Neuronal stem cell (in vitro differentiated cells): ENCODE data around the gene UGT1A9.
A peak's percentile ranks its signal among the peaks of the same experiment; 100 is the strongest.

ENCODE experiments used
- DNase-seq: peaks from one replicate; pipeline ENCODE4 v3.0.0-alpha.2; 2013; ENCODE audit warnings: low spot score
- H2AFZ ChIP-seq: one replicate; pipeline ENCODE4 v1.6.1; 2013; ENCODE audit warnings: mild to moderate bottlenecking, low read length, inconsistent platforms
- H2AK5ac ChIP-seq: 2 replicates; pipeline ENCODE4 v1.6.1; 2013; ENCODE audit warnings: low read depth, mild to moderate bottlenecking, inconsistent platforms, low read length, moderate library complexity, mixed read lengths
- H2BK120ac ChIP-seq: 2 replicates; pipeline ENCODE4 v1.6.1; 2013; ENCODE audit warnings: low read depth, mild to moderate bottlenecking, inconsistent platforms, low read length, moderate library complexity, mixed read lengths
- H2BK12ac ChIP-seq: one replicate; pipeline ENCODE4 v1.6.1; 2013; ENCODE audit warnings: low read length, inconsistent platforms
- H2BK15ac ChIP-seq: 2 replicates; pipeline ENCODE4 v1.6.1; 2013; ENCODE audit warnings: mild to moderate bottlenecking, low read length, inconsistent platforms, mixed read lengths
- H2BK5ac ChIP-seq: one replicate; pipeline ENCODE4 v1.6.1; 2013; ENCODE audit warnings: inconsistent platforms, mild to moderate bottlenecking, low read length, moderate library complexity
- H3K14ac ChIP-seq: one replicate; pipeline ENCODE4 v1.6.1; 2013; ENCODE audit warnings: low read length, inconsistent platforms
- H3K18ac ChIP-seq: 2 replicates; pipeline ENCODE4 v1.6.1; 2013; ENCODE audit warnings: low read length, inconsistent platforms
- H3K23ac ChIP-seq: 2 replicates; pipeline ENCODE4 v1.6.1; 2013; ENCODE audit warnings: low read depth, mild to moderate bottlenecking, mixed read lengths, low read length, inconsistent platforms; ENCODE audit not compliant: poor library complexity
- H3K27ac ChIP-seq: replicated peaks from 3 replicates; pipeline ENCODE4 v1.5.1; 2013; ENCODE audit warnings: low read length, inconsistent platforms
- H3K27me3 ChIP-seq, 3 experiments: 2 replicates each; pipeline ENCODE4 v1.6.1; 2013; ENCODE audit warnings: low read length in 3 of 3, mild to moderate bottlenecking in 2 of 3, inconsistent platforms in 1 of 3, low read depth in 1 of 3, mixed read lengths in 1 of 3, moderate library complexity in 1 of 3; ENCODE audit not compliant: control insufficient read depth in 3 of 3, insufficient read depth in 3 of 3
- H3K36me3 ChIP-seq, 2 donors: replicated peaks in 1 of 2; 2 replicates each; pipeline ENCODE4 v1.6.1; 2013; ENCODE audit warnings: low read length in 2 of 2; ENCODE audit not compliant: control insufficient read depth in 2 of 2, insufficient read depth in 2 of 2
- H3K4ac ChIP-seq: 2 replicates; pipeline ENCODE4 v1.6.1; 2013; ENCODE audit warnings: inconsistent platforms, mild to moderate bottlenecking, low read length, moderate library complexity
- H3K4me1 ChIP-seq, 2 donors: 1 replicate in 1 of 2; 2 replicates in 1 of 2; pipeline ENCODE4 v1.6.1; 2013; ENCODE audit warnings: low read length in 2 of 2, low read depth in 1 of 2; ENCODE audit not compliant: control insufficient read depth in 2 of 2, insufficient read depth in 1 of 2
- H3K4me2 ChIP-seq: one replicate; pipeline ENCODE4 v1.6.1; 2013; ENCODE audit warnings: mild to moderate bottlenecking, low read length, inconsistent platforms; ENCODE audit not compliant: insufficient read depth, poor library complexity, severe bottlenecking
- H3K4me3 ChIP-seq, 2 donors: 2 replicates each; pipeline ENCODE4 v1.5.1; 2013; ENCODE audit warnings: low read length in 2 of 2, mild to moderate bottlenecking in 2 of 2, inconsistent platforms in 1 of 2, moderate library complexity in 1 of 2
- H3K79me1 ChIP-seq: one replicate; pipeline ENCODE4 v1.6.1; 2013; ENCODE audit warnings: low read depth, mild to moderate bottlenecking, inconsistent platforms, low read length, moderate library complexity
- H3K9ac ChIP-seq: one replicate; pipeline ENCODE4 v1.6.1; 2013; ENCODE audit warnings: mild to moderate bottlenecking, low read depth, low read length, inconsistent platforms; ENCODE audit not compliant: poor library complexity
- H3K9me3 ChIP-seq, 2 donors: replicated peaks in 1 of 2; 2 replicates each; pipeline versions ENCODE3 to v1.6.1; 2013; ENCODE audit warnings: low read length in 2 of 2, mild to moderate bottlenecking in 2 of 2, inconsistent platforms in 1 of 2, low read depth in 1 of 2, mixed read lengths in 1 of 2, moderate library complexity in 1 of 2; ENCODE audit not compliant: control insufficient read depth in 2 of 2, insufficient read depth in 1 of 2
- H4K8ac ChIP-seq: one replicate; pipeline ENCODE4 v1.6.1; 2013; ENCODE audit warnings: low read depth, mild to moderate bottlenecking, inconsistent platforms, low read length, moderate library complexity
- H4K91ac ChIP-seq: one replicate; pipeline ENCODE4 v1.6.1; 2013; ENCODE audit warnings: low read length, low read depth, mild to moderate bottlenecking, inconsistent platforms; ENCODE audit not compliant: poor library complexity
- WGBS, 2 donors: extraction: QIAGEN DNeasy Blood & Tissue Kit; methylation state at CpG; one replicate each; pipeline ENCODE4 v1.1.7; 2013; ENCODE audit warnings: missing lambda C conversion rate in 2 of 2, mixed read lengths in 1 of 2; ENCODE audit not compliant: insufficient read length in 2 of 2, insufficient replicate concordance in 1 of 2; ENCODE audit errors: extremely low coverage in 2 of 2; 5-methylcytosine and 5-hydroxymethylcytosine counted together

UGT1A9 gene

DNA sequence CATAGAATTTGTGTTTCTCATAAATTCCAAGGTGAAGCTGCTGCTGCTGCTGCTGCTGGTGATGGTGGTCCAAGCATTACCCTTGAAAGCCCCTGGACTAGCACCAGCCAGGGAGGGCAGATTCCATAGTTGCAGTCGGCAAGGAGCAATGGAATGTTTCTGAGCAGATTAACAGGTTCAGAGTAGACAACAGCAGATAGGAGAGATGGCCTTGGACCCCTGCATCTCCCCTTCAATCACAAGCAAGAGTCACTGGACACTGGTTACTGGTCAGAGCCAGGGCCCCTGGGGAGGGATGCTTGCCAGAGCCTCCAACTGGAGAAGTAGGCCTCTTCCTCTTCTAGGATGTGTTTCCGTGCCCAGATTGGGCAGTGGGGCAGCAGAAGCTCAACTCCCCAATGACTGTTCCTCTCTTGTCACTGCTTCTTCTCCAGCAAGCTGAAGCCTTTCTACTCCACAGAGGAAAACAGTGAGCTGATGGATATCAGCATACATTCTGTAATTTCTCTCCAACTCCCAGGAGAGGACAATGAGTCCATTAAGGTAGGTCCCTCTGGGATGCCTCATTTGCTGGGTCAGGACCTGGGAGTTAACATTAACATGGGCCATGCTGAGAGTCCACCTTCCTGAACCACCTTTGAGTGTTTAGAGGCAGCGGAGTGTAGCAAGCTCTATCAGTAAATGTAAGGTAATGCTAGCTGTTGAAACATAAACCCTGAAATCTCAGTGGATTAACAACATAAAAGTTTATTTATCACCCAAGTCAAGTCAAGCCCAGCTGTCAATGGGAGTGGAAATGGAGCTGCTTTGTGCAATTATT is 141.7 kb downstream of the UGT1A9 start:
- Histone ChIP-seq H3K4me2 (no peak overlapping the region), H3K18ac (no peak overlapping the region), H2BK15ac (no peak overlapping the region), H3K4me1 (no peaks in the 10 kb centered on the region), H2BK5ac (no peak overlapping the region), H3K36me3 (no peaks in the 10 kb centered on the region), H3K4ac (no peak overlapping the region), H4K91ac (no peak overlapping the region), H2AFZ (no peak overlapping the region), H2BK12ac (no peak overlapping the region), H3K23ac (no peak overlapping the region), H3K27me3 (peaks cover 0 to 2% (median 0%) of the 10 kb centered on the region in 3 experiments), H3K14ac (no peak overlapping the region), H2BK120ac (no peak overlapping the region), H3K4me3 (no peak overlapping the region), H4K8ac (no peak overlapping the region), H3K79me1 (no peaks in the 10 kb centered on the region), H3K9me3 (no peaks in the 10 kb centered on the region), H3K27ac (no peak overlapping the region), H3K9ac (no peak overlapping the region), H2AK5ac (no peak overlapping the region)
- DNase-seq, result no peak
- WGBS, 2 donors, result no CpG with 5 or more reads among the region's 3 CpGs

DNA sequence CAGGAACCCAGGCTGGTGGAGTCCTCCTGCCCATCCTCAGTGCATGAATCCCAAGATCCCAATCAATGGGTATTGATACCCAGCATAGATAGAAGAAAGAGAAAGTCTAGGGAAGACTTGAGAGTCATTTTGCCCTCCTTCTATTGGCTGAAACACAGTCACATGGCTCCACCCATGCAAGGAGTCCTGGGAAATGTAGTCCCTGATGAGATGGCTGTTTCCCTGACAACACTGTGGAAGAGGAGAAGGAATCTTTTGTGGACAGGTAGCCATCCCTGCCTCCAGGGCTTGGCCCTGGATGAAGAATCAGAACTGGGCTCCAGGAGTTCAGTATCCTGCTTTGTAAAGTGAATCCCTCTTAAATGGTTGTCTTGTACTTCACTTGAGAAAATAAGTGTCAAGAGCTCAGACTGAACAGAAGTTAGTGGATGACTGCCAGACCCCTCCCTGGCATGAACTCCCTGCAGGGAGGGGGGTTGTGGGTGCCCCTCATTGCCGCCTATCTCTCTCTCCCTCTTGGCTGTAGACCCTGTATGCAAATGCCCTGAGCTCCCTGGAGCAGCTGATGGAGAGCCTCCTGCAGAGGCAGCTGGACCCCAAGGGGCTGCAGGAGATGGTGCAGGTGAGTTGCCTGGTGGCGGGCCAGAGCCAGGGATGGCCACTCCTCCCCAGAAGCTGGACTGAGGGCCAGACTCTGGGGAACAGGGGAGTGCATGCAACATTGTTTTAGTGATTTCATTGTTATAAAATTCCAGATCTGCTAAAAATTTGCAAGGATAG is 142.5 kb downstream of the UGT1A9 start:
- Histone ChIP-seq H3K4ac (no peak overlapping the region), H3K79me1 (no peaks in the 10 kb centered on the region), H3K4me2 (no peak overlapping the region), H3K27ac (no peak overlapping the region), H2BK5ac (no peak overlapping the region), H2BK120ac (no peak overlapping the region), H4K8ac (no peak overlapping the region), H4K91ac (no peak overlapping the region), H3K23ac (no peak overlapping the region), H2AK5ac (no peak overlapping the region), H2AFZ (no peak overlapping the region), H3K9ac (no peak overlapping the region), H3K36me3 (no peaks in the 10 kb centered on the region), H3K27me3 (no peaks in the 10 kb centered on the region), H2BK12ac (no peak overlapping the region), H3K4me3 (no peak overlapping the region), H2BK15ac (no peak overlapping the region), H3K4me1 (no peaks in the 10 kb centered on the region), H3K18ac (peak overlapping the region; percentile 71), H3K14ac (no peak overlapping the region), H3K9me3 (no peaks in the 10 kb centered on the region)
- no peak for DNase-seq
- WGBS, 2 donors, result no CpG with 5 or more reads among the region's 2 CpGs

DNA sequence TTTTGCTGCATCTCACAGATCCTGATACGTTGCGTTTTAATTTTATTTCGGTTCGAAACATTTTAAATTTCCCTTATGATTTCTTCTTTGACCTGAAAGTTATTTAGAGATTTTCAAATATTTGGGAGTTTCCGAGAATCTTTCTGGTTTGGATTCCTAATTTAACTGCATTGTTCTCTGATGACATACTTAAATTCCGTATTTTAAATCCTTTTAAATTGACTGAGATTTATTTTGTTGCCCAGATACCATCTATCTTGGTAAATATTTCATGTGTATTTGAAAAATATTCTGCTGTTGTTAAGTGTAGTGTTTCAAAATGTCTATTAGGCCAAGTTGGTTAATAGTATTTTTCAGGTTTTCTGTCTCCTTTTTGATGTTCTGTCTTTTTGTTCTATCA is 144.2 kb downstream of the UGT1A9 start:
- H3K9me3 ChIP-seq, result no peaks in the 10 kb centered on the region

DNA sequence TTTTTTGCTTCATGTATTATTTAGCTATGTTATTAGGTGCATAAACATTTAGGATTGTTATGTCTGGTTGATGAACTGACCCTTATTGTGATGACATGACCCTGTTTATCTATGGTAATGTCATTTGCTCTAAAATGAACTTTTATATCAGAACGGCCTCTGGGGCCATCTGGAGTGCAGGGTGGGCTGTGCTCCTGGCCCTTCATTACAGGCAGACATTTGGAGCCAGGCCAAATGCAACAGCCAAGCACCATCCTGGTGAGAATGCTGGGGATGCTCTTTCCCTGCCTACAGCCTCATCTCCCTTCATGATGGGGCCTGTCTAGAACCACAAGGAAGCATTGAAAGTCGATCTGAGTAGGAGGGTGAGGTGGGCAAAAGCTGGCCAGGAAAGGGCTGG is 144.6 kb downstream of the UGT1A9 start:
- no peaks in the 10 kb centered on the region for H3K79me1 ChIP-seq
- H3K27ac ChIP-seq, result no peak overlapping the region
- no peak for DNase-seq
- H3K14ac ChIP-seq, result no peak overlapping the region
- WGBS, 2 donors, result no CpG with 5 or more reads among the region's 2 CpGs
- H2AK5ac ChIP-seq, result no peak overlapping the region
- no peak overlapping the region for H3K4me3 ChIP-seq
- peak overlapping the region; percentile 28 for H3K23ac ChIP-seq
- H3K36me3 ChIP-seq, result no peaks in the 10 kb centered on the region
- no peak overlapping the region for H4K91ac ChIP-seq
- no peak overlapping the region for H2BK120ac ChIP-seq
- H3K27me3 ChIP-seq, result peaks cover 0 to 3% (median 0%) of the 10 kb centered on the region in 3 experiments
- no peak overlapping the region for H2BK12ac ChIP-seq
- no peak overlapping the region for H3K4ac ChIP-seq
- H3K9ac ChIP-seq, result no peak overlapping the region
- no peak overlapping the region for H4K8ac ChIP-seq
- no peak overlapping the region for H2BK5ac ChIP-seq
- no peaks in the 10 kb centered on the region for H3K9me3 ChIP-seq
- no peak overlapping the region for H3K18ac ChIP-seq
- H2AFZ ChIP-seq, result no peak overlapping the region
- H2BK15ac ChIP-seq, result no peak overlapping the region
- no peak overlapping the region for H3K4me2 ChIP-seq
- H3K4me1 ChIP-seq, result peaks cover 0 to 2% of the 10 kb centered on the region in 2 donors

More for the DNA sequence above, 144.2 kb downstream of the UGT1A9 start:
- H3K9ac ChIP-seq, result no peak overlapping the region
- H3K4me2 ChIP-seq, result no peak overlapping the region
- no peak overlapping the region for H3K4ac ChIP-seq
- no peak overlapping the region for H3K18ac ChIP-seq
- peaks cover 0 to 2% of the 10 kb centered on the region in 2 donors for H3K4me1 ChIP-seq
- no peaks in the 10 kb centered on the region for H3K36me3 ChIP-seq
- no CpG with 5 or more reads among the region's 6 CpGs for WGBS, 2 donors
- H2BK120ac ChIP-seq, result no peak overlapping the region
- H3K4me3 ChIP-seq, result no peak overlapping the region
- no peak overlapping the region for H2BK12ac ChIP-seq
- H3K14ac ChIP-seq, result no peak overlapping the region
- H4K8ac ChIP-seq, result no peak overlapping the region
- no peaks in the 10 kb centered on the region for H3K79me1 ChIP-seq
- no peak overlapping the region for H3K27ac ChIP-seq
- H2BK5ac ChIP-seq, result no peak overlapping the region
- H3K27me3 ChIP-seq, result peaks cover 0 to 3% (median 0%) of the 10 kb centered on the region in 3 experiments
- no peak overlapping the region for H3K23ac ChIP-seq
- DNase-seq, result no peak
- no peak overlapping the region for H4K91ac ChIP-seq
- H2AK5ac ChIP-seq, result no peak overlapping the region
- H2AFZ ChIP-seq, result no peak overlapping the region
- no peak overlapping the region for H2BK15ac ChIP-seq
